HepG2 (cell line): Measurements from ENCODE around the gene INHA. TPM values are rescaled to one million over a fixed set of nuclear protein-coding genes. Genes with fewer than 3 reads are reported as not detected.

Experiments used
- AHDC1 ChIP-seq: sonication (generic); formaldehyde crosslinking; IDR thresholded peaks from 2 replicates; pipeline ENCODE4 v1.5.1; 2020; ENCODE audit warnings: mild to moderate bottlenecking, missing genetic modification reagents, borderline replicate concordance
- ATF7 ChIP-seq, 2 experiments: fragments of 450-650 bp in 1 of 2; sonication (generic) in 1 of 2; formaldehyde crosslinking in 1 of 2; IDR thresholded peaks; 2 replicates each; pipeline versions ENCODE4 v1.4.0 to v1.6.1; 2016 to 2020; ENCODE audit warnings: antibody characterized with exemption in 1 of 2, mild to moderate bottlenecking in 1 of 2, missing genetic modification reagents in 1 of 2
- CREB3 ChIP-seq: sonication (generic); formaldehyde crosslinking; IDR thresholded peaks from 2 replicates; pipeline ENCODE4 v1.5.0; 2020; ENCODE audit warnings: missing genetic modification reagents
- MAF1 ChIP-seq: sonication (generic); formaldehyde crosslinking; IDR thresholded peaks from 2 replicates; pipeline ENCODE4 v1.5.0; 2020; ENCODE audit warnings: missing genetic modification reagents, borderline replicate concordance
- MAFK ChIP-seq, 2 experiments: IDR thresholded peaks in 1 of 2; conservative IDR thresholded peaks in 1 of 2; 2 replicates each; pipeline ENCODE4 v1.6.1; 2011; ENCODE audit warnings: improper control_type of control experiment in 2 of 2, low read length in 2 of 2
- MEF2D ChIP-seq: sonication (generic); formaldehyde crosslinking; IDR thresholded peaks from 2 replicates; pipeline ENCODE4 v1.5.1; 2020; ENCODE audit warnings: mild to moderate bottlenecking, missing genetic modification reagents
- MTA1 ChIP-seq: sonication (generic); formaldehyde crosslinking; IDR thresholded peaks from 2 replicates; pipeline ENCODE4 v1.4.0; 2020; ENCODE audit warnings: missing genetic modification reagents, mild to moderate bottlenecking, borderline replicate concordance
- MTERF4 ChIP-seq: sonication (generic); formaldehyde crosslinking; IDR thresholded peaks from 2 replicates; pipeline ENCODE4 v1.8.0; 2023; ENCODE audit warnings: mild to moderate bottlenecking, missing genetic modification reagents
- NR2F6 ChIP-seq, 2 experiments: IDR thresholded peaks; 2 replicates each; pipeline ENCODE4 v1.6.1; 2016; ENCODE audit warnings: antibody characterized with exemption in 1 of 2, mild to moderate bottlenecking in 1 of 2
- ZMAT3 ChIP-seq: sonication (generic); formaldehyde crosslinking; conservative IDR thresholded peaks from 2 replicates; pipeline ENCODE4 v1.7.0; 2021; ENCODE audit warnings: missing genetic modification reagents
- ZNF232 ChIP-seq: sonication (generic); formaldehyde crosslinking; IDR thresholded peaks from 2 replicates; pipeline ENCODE4 v1.4.0; 2020; ENCODE audit warnings: missing genetic modification reagents, borderline replicate concordance
- ZNF329 ChIP-seq: sonication (generic); formaldehyde crosslinking; IDR thresholded peaks from 2 replicates; pipeline ENCODE4 v1.9.0; 2021; ENCODE audit warnings: low read depth, mild to moderate bottlenecking, missing genetic modification reagents
- ZNF34 ChIP-seq: sonication (generic); formaldehyde crosslinking; IDR thresholded peaks from 2 replicates; pipeline ENCODE4 v1.4.0; 2020; ENCODE audit warnings: mild to moderate bottlenecking, missing genetic modification reagents, borderline replicate concordance
- ZNF770 ChIP-seq: sonication (generic); formaldehyde crosslinking; IDR thresholded peaks from 2 replicates; pipeline ENCODE4 v1.5.0; 2020; ENCODE audit warnings: mild to moderate bottlenecking, missing genetic modification reagents
- polyA plus RNA-seq, 8 experiments: library from polyadenylated mRNA; depleted of rRNA in 3 of 8; stranded (reverse) in 7 of 8; unstranded in 1 of 8; fragments of >200 nt; fragmentation: Illumina TruSeq in 4 of 8; extraction: Trizol in 4 of 8; gene quantifications; 2 replicates each; pipeline versions ENCODE4 v1.2.1 to v1.2.3, GENCODE V29; 2011 to 2016; ENCODE audit warnings: low read depth in 4 of 8, missing spikeins in 1 of 8, mixed read lengths in 1 of 8; ENCODE audit not compliant: insufficient read depth in 1 of 8
- total RNA-seq, 5 experiments: library from RNA; depleted of rRNA; stranded (reverse); fragments of >200 nt; fragmentation: Illumina TruSeq; extraction: Trizol; gene quantifications; 2 replicates each; pipeline ENCODE4 v1.2.3, GENCODE V29; 2016; ENCODE audit warnings: low read depth in 1 of 5

Gene INHA
- total and polyA plus RNA-seq, 2 of the 13 experiments (the other 11 are each of a cell fraction or from before 2014, with no cell fraction given) = 4.1 to 15.2 TPM

GRCh38 chr2:219552382-219553167, 19.5 kb upstream of the INHA start (continued):
- TF ChIP-seq ATF7 (IDR thresholded peaks at IDR 0.05) (no peak), ATF7 (CRISPR knock-in tag; IDR thresholded peaks at IDR 0.05) (peak; percentile 64; the same call in 1 of the 2 replicates), MTA1 (CRISPR knock-in tag) (peak; percentile 71; the same call in 1 of the 2 replicates), AHDC1 (CRISPR knock-in tag) (no peak; the same call in 1 of the 2 replicates), MTERF4 (CRISPR knock-in tag) (peak; percentile 90), ZNF770 (no peak), ZNF34 (CRISPR knock-in tag) (no peak), ZNF329 (peak; percentile 65; the same call in 1 of the 2 replicates), MAF1 (no peak), ZMAT3 (CRISPR knock-in tag) (peak; percentile 78), MEF2D (CRISPR knock-in tag) (no peak; the same call in 1 of the 2 replicates), NR2F6 (IDR thresholded peaks at IDR 0.05) (no peak), NR2F6 (CRISPR knock-in tag; IDR thresholded peaks at IDR 0.05) (peak; percentile 43; the same call in 1 of the 2 replicates), CREB3 (CRISPR knock-in tag) (no peak), MAFK (conservative IDR thresholded peaks at IDR 0.05 in 1 of 2, IDR thresholded peaks at IDR 0.05 in 1 of 2; ENCODE audit: low read length in 2 of 2) (no peak), ZNF232 (CRISPR knock-in tag) (0 out of 2 replicates have a peak, but pooled peaks have one; percentile 30)
